ENCODE measurements around the gene THSD7A. TPM values are rescaled to one million over a fixed set of nuclear protein-coding genes. Genes with fewer than 3 reads are reported as not detected.

THSD7A gene
- total and polyA plus RNA-seq, 2 of the 4 experiments (the other 2 are of a cell fraction): 0.02 to 0.18 TPM

- Histone ChIP-seq H4K20me1 (ENCODE audit: insufficient read depth, low read length) (no peaks in the 10 kb centered on the region), H2BK15ac (ENCODE audit: low read depth, low read length) (no peak overlapping the region), H3K27ac (ENCODE audit: insufficient read depth, low read length) (no peak overlapping the region), H4K5ac (ENCODE audit: low read depth, low read length) (no peak overlapping the region), H2BK20ac (ENCODE audit: low read depth, low read length) (no peak overlapping the region), H3K14ac (replicated peaks; ENCODE audit: low read depth, low read length) (no peak overlapping the region), H4K91ac (ENCODE audit: insufficient read depth, low read depth, low read length) (no peak overlapping the region), H3K27me3 (ENCODE audit: control insufficient read depth, insufficient read depth, low read length) (no peaks in the 10 kb centered on the region), H3K4me1 (ENCODE audit: control insufficient read depth, insufficient read depth, low read length) (no peaks in the 10 kb centered on the region), H3K18ac (ENCODE audit: low read depth, low read length) (no peak overlapping the region), H2AK9ac (replicated peaks; ENCODE audit: low read depth, low read length, poor library complexity) (no peak overlapping the region), H3K9me3 (ENCODE audit: control insufficient read depth, insufficient read depth, low read length) (no peaks in the 10 kb centered on the region), H3K79me1 (ENCODE audit: low read depth in 1 of 2, low read length in 2 of 2) (no peaks in the 10 kb centered on the region), H3K4me3 (ENCODE audit: insufficient read depth, low read depth, low read length) (no peak overlapping the region), H3K23ac (ENCODE audit: low read depth, low read length) (no peak overlapping the region), H2AFZ (replicated peaks; ENCODE audit: low read length, poor library complexity) (no peak overlapping the region), H3K56ac (ENCODE audit: extremely low read depth, insufficient read depth, low read length) (no peak overlapping the region), H4K8ac (ENCODE audit: low read depth in 2 of 2, low read length in 2 of 2) (no peak overlapping the region), H3K36me3 (ENCODE audit: control insufficient read depth, insufficient read depth, low read length) (no peaks in the 10 kb centered on the region), H3K9ac (ENCODE audit: low read depth, low read length) (no peak overlapping the region), H3K4ac (ENCODE audit: low read depth, low read length) (no peak overlapping the region), H3K9me1 (ENCODE audit: insufficient read depth, low read length) (no peaks in the 10 kb centered on the region), H2AK5ac (ENCODE audit: low read depth, low read length) (no peak overlapping the region), H2BK120ac (ENCODE audit: low read depth, low read length) (no peak overlapping the region), H2BK5ac (ENCODE audit: low read depth, low read length, poor library complexity, severe bottlenecking) (no peak overlapping the region), H3K4me2 (ENCODE audit: low read depth, low read length) (no peak overlapping the region)
- DNase-seq: no peak
- ChIA-PET POLR2A (ENCODE audit: unreplicated experiment) (no interaction called here), CTCF (no interaction called here)
- no CpG with 5 or more reads among the region's 2 CpGs for WGBS, 2 experiments (ENCODE audit: extremely low coverage in 2 of 2, insufficient read length in 1 of 2)
- no peak for TF ChIP-seq MXI1 (IDR thresholded peaks at IDR 0.05; ENCODE audit: borderline replicate concordance, low read depth, low read length)
- no peak for TF ChIP-seq RAD21 (IDR thresholded peaks at IDR 0.05; ENCODE audit: low read length)
- no peak for TF ChIP-seq SMC3 (IDR thresholded peaks at IDR 0.05; ENCODE audit: low read depth, low read length)
- no peak for TF ChIP-seq FOS (IDR thresholded peaks at IDR 0.05; ENCODE audit: low read depth, low read length)
- TF ChIP-seq MAZ (IDR thresholded peaks at IDR 0.05; ENCODE audit: borderline replicate concordance, low read depth, low read length): no peak
- TF ChIP-seq POLR2A (IDR thresholded peaks at IDR 0.05; ENCODE audit: low read depth, low read length): no peak
- no peak for TF ChIP-seq CHD1 (IDR thresholded peaks at IDR 0.05; ENCODE audit: low read depth, low read length)
- TF ChIP-seq, protein P1, sequence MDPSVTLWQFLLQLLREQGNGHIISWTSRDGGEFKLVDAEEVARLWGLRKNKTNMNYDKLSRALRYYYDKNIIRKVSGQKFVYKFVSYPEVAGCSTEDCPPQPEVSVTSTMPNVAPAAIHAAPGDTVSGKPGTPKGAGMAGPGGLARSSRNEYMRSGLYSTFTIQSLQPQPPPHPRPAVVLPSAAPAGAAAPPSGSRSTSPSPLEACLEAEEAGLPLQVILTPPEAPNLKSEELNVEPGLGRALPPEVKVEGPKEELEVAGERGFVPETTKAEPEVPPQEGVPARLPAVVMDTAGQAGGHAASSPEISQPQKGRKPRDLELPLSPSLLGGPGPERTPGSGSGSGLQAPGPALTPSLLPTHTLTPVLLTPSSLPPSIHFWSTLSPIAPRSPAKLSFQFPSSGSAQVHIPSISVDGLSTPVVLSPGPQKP (IDR thresholded peaks at IDR 0.05; ENCODE audit: borderline replicate concordance, low read depth, low read length): no peak
- no peak for TF ChIP-seq CEBPB (IDR thresholded peaks at IDR 0.05; ENCODE audit: low read depth, low read length)
- no peak for TF ChIP-seq USF2 (IDR thresholded peaks at IDR 0.05; ENCODE audit: low read depth, low read length)
- no peak for ATAC-seq (ENCODE audit: low read depth)
- dilution Hi-C loops (cut with HindIII; ENCODE audit: low sequenced_read_pairs, unreplicated experiment): no loop called here
- intact Hi-C loops (cut with micrococcal nuclease): no loop called here
- in situ Hi-C loops (cut with MboI; ENCODE audit: low sequenced_read_pairs): no loop called here
- no TSS peak for BruUV-seq (replicated peaks)
Measured at GRCh38 chr7:11625669-11626068, 206.3 kb downstream of the THSD7A start.

Measured in IMR-90 (cell line).